HUES48 (cell line): ENCODE data around the gene GALNT17.

Experiments
- H3K27ac ChIP-seq: one replicate; pipeline ENCODE4 v1.7.0; 2013; ENCODE audit warnings: low read depth, low read length, inconsistent platforms
- H3K27me3 ChIP-seq: 2 replicates; pipeline ENCODE4 v1.6.1; 2013; ENCODE audit warnings: mild to moderate bottlenecking, low read length; ENCODE audit not compliant: control insufficient read depth, insufficient read depth
- H3K36me3 ChIP-seq: 2 replicates; pipeline ENCODE4 v1.6.1; 2013; ENCODE audit warnings: low read length; ENCODE audit not compliant: control insufficient read depth, insufficient read depth
- H3K4me1 ChIP-seq: 2 replicates; pipeline ENCODE4 v1.6.1; 2013; ENCODE audit warnings: mild to moderate bottlenecking, low read length; ENCODE audit not compliant: control insufficient read depth, insufficient read depth
- H3K4me3 ChIP-seq: 2 replicates; pipeline ENCODE4 v1.5.1; 2013; ENCODE audit warnings: mild to moderate bottlenecking, low read depth, low read length
- H3K9ac ChIP-seq: 2 replicates; pipeline ENCODE4 v1.6.1; 2013; ENCODE audit warnings: mild to moderate bottlenecking, low read depth, low read length, moderate library complexity
- H3K9me3 ChIP-seq: 2 replicates; pipeline ENCODE4 v1.6.1; 2013; ENCODE audit warnings: low read length; ENCODE audit not compliant: control insufficient read depth, insufficient read depth

The GALNT17 gene

GRCh38 chr7:71706597-71706975 is 574.6 kb downstream of the GALNT17 start:
- H3K27me3 ChIP-seq: no peaks in the 10 kb centered on the region
- no peaks in the 10 kb centered on the region for H3K9me3 ChIP-seq
- no peak overlapping the region for H3K4me3 ChIP-seq
- no peaks in the 10 kb centered on the region for H3K36me3 ChIP-seq
- H3K27ac ChIP-seq: no peak overlapping the region
- no peaks in the 10 kb centered on the region for H3K4me1 ChIP-seq
- H3K9ac ChIP-seq: no peak overlapping the region

- H3K27me3 ChIP-seq: no peaks in the 10 kb centered on the region
- H3K9ac ChIP-seq: no peak overlapping the region
- no peaks in the 10 kb centered on the region for H3K36me3 ChIP-seq
- no peaks in the 10 kb centered on the region for H3K4me1 ChIP-seq
- H3K27ac ChIP-seq: no peak overlapping the region
- H3K4me3 ChIP-seq: no peak overlapping the region
- H3K9me3 ChIP-seq: no peaks in the 10 kb centered on the region
These were observed 575.1 kb downstream of the GALNT17 start for GRCh38 chr7:71707041-71707440.

- Histone ChIP-seq H3K9ac (no peak overlapping the region), H3K27me3 (no peaks in the 10 kb centered on the region), H3K4me3 (no peak overlapping the region), H3K9me3 (no peaks in the 10 kb centered on the region), H3K27ac (no peak overlapping the region), H3K4me1 (no peaks in the 10 kb centered on the region), H3K36me3 (0 out of 2 replicates have a peak, but pooled peaks cover 5% of the 10 kb centered on the region)
These were observed 576.8 kb downstream of the GALNT17 start for GRCh38 chr7:71708710-71709109.

- H3K36me3 ChIP-seq: 0 out of 2 replicates have a peak, but pooled peaks cover 5% of the 10 kb centered on the region
These were observed 578.5 kb downstream of the GALNT17 start for GRCh38 chr7:71710442-71710841.

GRCh38 chr7:71712653-71713180 is 580.8 kb downstream of the GALNT17 start:
- H3K9ac ChIP-seq: no peak overlapping the region
- H3K27me3 ChIP-seq: no peaks in the 10 kb centered on the region
- no peaks in the 10 kb centered on the region; the same call in 1 of the 2 replicates for H3K4me1 ChIP-seq
- H3K36me3 ChIP-seq: 0 out of 2 replicates have a peak, but pooled peaks cover 5% of the 10 kb centered on the region
- H3K27ac ChIP-seq: no peak overlapping the region
- H3K9me3 ChIP-seq: no peaks in the 10 kb centered on the region
- H3K4me3 ChIP-seq: no peak overlapping the region

More at GRCh38 chr7:71710442-71710841, 578.5 kb downstream of the GALNT17 start:
- H3K9ac ChIP-seq: no peak overlapping the region
- no peaks in the 10 kb centered on the region for H3K9me3 ChIP-seq
- no peaks in the 10 kb centered on the region for H3K27me3 ChIP-seq
- no peaks in the 10 kb centered on the region for H3K4me1 ChIP-seq
- no peak overlapping the region for H3K4me3 ChIP-seq
- H3K27ac ChIP-seq: no peak overlapping the region

- no peak overlapping the region for H3K27ac ChIP-seq
- 0 out of 2 replicates have a peak, but pooled peaks cover 5% of the 10 kb centered on the region for H3K36me3 ChIP-seq
- no peak overlapping the region for H3K9ac ChIP-seq
- 0 out of 2 replicates have a peak, but pooled peaks cover 4% of the 10 kb centered on the region for H3K9me3 ChIP-seq
- H3K4me3 ChIP-seq: no peak overlapping the region
- no peaks in the 10 kb centered on the region; the same call in 1 of the 2 replicates for H3K4me1 ChIP-seq
- H3K27me3 ChIP-seq: no peaks in the 10 kb centered on the region
These were observed 584.7 kb downstream of the GALNT17 start for GRCh38 chr7:71716690-71717089.

- Histone ChIP-seq H3K4me1 (no peaks in the 10 kb centered on the region; the same call in 1 of the 2 replicates), H3K27ac (no peak overlapping the region), H3K36me3 (no peaks in the 10 kb centered on the region), H3K9me3 (0 out of 2 replicates have a peak, but pooled peaks cover 4% of the 10 kb centered on the region), H3K9ac (no peak overlapping the region), H3K4me3 (no peak overlapping the region), H3K27me3 (no peaks in the 10 kb centered on the region)
These were observed 586.6 kb downstream of the GALNT17 start for GRCh38 chr7:71718563-71718962.

GRCh38 chr7:71721742-71722141 is 589.8 kb downstream of the GALNT17 start:
- no peak overlapping the region for H3K27ac ChIP-seq
- no peaks in the 10 kb centered on the region for H3K27me3 ChIP-seq
- H3K4me1 ChIP-seq: no peaks in the 10 kb centered on the region; the same call in 1 of the 2 replicates
- no peaks in the 10 kb centered on the region for H3K36me3 ChIP-seq
- no peak overlapping the region for H3K4me3 ChIP-seq
- H3K9me3 ChIP-seq: 0 out of 2 replicates have a peak, but pooled peaks cover 4% of the 10 kb centered on the region
- H3K9ac ChIP-seq: no peak overlapping the region

GRCh38 chr7:71723859-71724258 is 591.9 kb downstream of the GALNT17 start:
- no peaks in the 10 kb centered on the region for H3K27me3 ChIP-seq

GRCh38 chr7:71727347-71727746 is 595.4 kb downstream of the GALNT17 start:
- Histone ChIP-seq H3K9ac (no peak overlapping the region), H3K4me3 (no peak overlapping the region), H3K27me3 (no peaks in the 10 kb centered on the region), H3K36me3 (no peaks in the 10 kb centered on the region), H3K27ac (no peak overlapping the region), H3K4me1 (no peaks in the 10 kb centered on the region), H3K9me3 (no peaks in the 10 kb centered on the region)

More at GRCh38 chr7:71723859-71724258, 591.9 kb downstream of the GALNT17 start:
- Histone ChIP-seq H3K4me1 (no peaks in the 10 kb centered on the region), H3K9me3 (0 out of 2 replicates have a peak, but pooled peaks cover 4% of the 10 kb centered on the region), H3K27ac (no peak overlapping the region), H3K36me3 (no peaks in the 10 kb centered on the region), H3K9ac (no peak overlapping the region), H3K4me3 (no peak overlapping the region)

- Histone ChIP-seq H3K27ac (no peak overlapping the region), H3K9me3 (no peaks in the 10 kb centered on the region), H3K4me1 (no peaks in the 10 kb centered on the region), H3K27me3 (no peaks in the 10 kb centered on the region), H3K9ac (no peak overlapping the region), H3K4me3 (no peak overlapping the region), H3K36me3 (no peaks in the 10 kb centered on the region)
These were observed 599.8 kb downstream of the GALNT17 start for GRCh38 chr7:71731740-71732139.
